SU-DHL-6 (cell line): ENCODE measurements around the gene IL6R.

Source experiments
- H2AFZ ChIP-seq: fragments of 200-600 bp; sonication (generic); 2 replicates; pipeline ENCODE4 v1.6.1; 2014; ENCODE audit warnings: low read depth, mild to moderate bottlenecking, moderate library complexity, mixed read lengths, antibody characterized with exemption, low read length; ENCODE audit not compliant: severe bottlenecking
- H3F3A ChIP-seq: fragments of 200-600 bp; shearing (Covaris generic); 2 replicates; pipeline ENCODE4 v1.6.0; 2016; ENCODE audit warnings: antibody characterized with exemption, mild to moderate bottlenecking; ENCODE audit not compliant: insufficient read depth
- H3K27ac ChIP-seq: fragments of 200-600 bp; sonication (generic); 2 replicates; pipeline ENCODE4 v1.5.1; 2016; ENCODE audit warnings: low read depth, mild to moderate bottlenecking, low read length, moderate library complexity, mixed read lengths
- H3K27me3 ChIP-seq: fragments of 200-600 bp; sonication (generic), shearing (Covaris generic); 2 replicates; pipeline ENCODE4 v1.6.0; 2014; ENCODE audit warnings: mild to moderate bottlenecking, low read length
- H3K36me3 ChIP-seq: fragments of 200-600 bp; sonication (generic); 2 replicates; pipeline ENCODE4 v1.6.1; 2014; ENCODE audit warnings: mild to moderate bottlenecking, low read length, mixed read lengths
- H3K4me2 ChIP-seq: fragments of 300-600, 200-600 bp; shearing (Covaris generic), sonication (generic); 2 replicates; pipeline ENCODE4 v1.6.0; 2014; ENCODE audit warnings: low read length, low read depth, mild to moderate bottlenecking; ENCODE audit not compliant: poor library complexity, severe bottlenecking
- H3K4me3 ChIP-seq: fragments of 200-600 bp; sonication (generic); 2 replicates; pipeline ENCODE4 v1.5.1; 2014; ENCODE audit warnings: antibody characterized with exemption, low read length, mild to moderate bottlenecking, mixed read lengths; ENCODE audit not compliant: insufficient read depth, poor library complexity, severe bottlenecking
- H3K79me2 ChIP-seq: fragments of 200-600 bp; sonication (generic); 2 replicates; pipeline ENCODE4 v1.6.1; 2014; ENCODE audit warnings: mild to moderate bottlenecking, low read length, moderate library complexity; ENCODE audit not compliant: insufficient read depth
- H3K9ac ChIP-seq: fragments of 200-600 bp; sonication (generic); 2 replicates; pipeline ENCODE4 v1.7.0; 2014; ENCODE audit warnings: mild to moderate bottlenecking, low read length
- H3K9me2 ChIP-seq: fragments of 200-600 bp; sonication (generic); replicated peaks from 2 replicates; pipeline ENCODE4 v1.6.1; 2014; ENCODE audit warnings: low read length; ENCODE audit not compliant: insufficient read depth
- H3K9me3 ChIP-seq: fragments of 200-600 bp; sonication (generic); 2 replicates; pipeline ENCODE4 v1.6.1; 2014; ENCODE audit warnings: low read length, mixed read lengths; ENCODE audit not compliant: insufficient read depth
- H4K20me1 ChIP-seq: fragments of 200-600 bp; sonication (generic); 2 replicates; pipeline ENCODE4 v1.6.1; 2014; ENCODE audit warnings: low read depth, mild to moderate bottlenecking, antibody characterized with exemption, low read length, moderate library complexity, mixed read lengths
- EZH2phosphoT487 ChIP-seq: fragments of 200-600 bp; sonication (generic), shearing (Covaris generic); conservative IDR thresholded peaks from 2 replicates; pipeline ENCODE4 v1.6.1; 2018; ENCODE audit warnings: mild to moderate bottlenecking, antibody characterized with exemption, low read length, moderate library complexity, mixed read lengths
- TF ChIP-seq, protein P1 (sequence below): fragments of 200-600 bp; sonication (generic); IDR thresholded peaks from one replicate; pipeline ENCODE4 v1.5.1; 2017; ENCODE audit warnings: antibody characterized with exemption, mild to moderate bottlenecking, low read length, moderate library complexity; ENCODE audit not compliant: insufficient read depth, poor library complexity, severe bottlenecking

Gene IL6R

GRCh38 chr1:154414606-154415005, 9.5 kb downstream of the IL6R start:
- Histone ChIP-seq H3K9me3 (no peaks in the 10 kb centered on the region), H3K27me3 (no peaks in the 10 kb centered on the region), H3K79me2 (no peaks in the 10 kb centered on the region)

DNA sequence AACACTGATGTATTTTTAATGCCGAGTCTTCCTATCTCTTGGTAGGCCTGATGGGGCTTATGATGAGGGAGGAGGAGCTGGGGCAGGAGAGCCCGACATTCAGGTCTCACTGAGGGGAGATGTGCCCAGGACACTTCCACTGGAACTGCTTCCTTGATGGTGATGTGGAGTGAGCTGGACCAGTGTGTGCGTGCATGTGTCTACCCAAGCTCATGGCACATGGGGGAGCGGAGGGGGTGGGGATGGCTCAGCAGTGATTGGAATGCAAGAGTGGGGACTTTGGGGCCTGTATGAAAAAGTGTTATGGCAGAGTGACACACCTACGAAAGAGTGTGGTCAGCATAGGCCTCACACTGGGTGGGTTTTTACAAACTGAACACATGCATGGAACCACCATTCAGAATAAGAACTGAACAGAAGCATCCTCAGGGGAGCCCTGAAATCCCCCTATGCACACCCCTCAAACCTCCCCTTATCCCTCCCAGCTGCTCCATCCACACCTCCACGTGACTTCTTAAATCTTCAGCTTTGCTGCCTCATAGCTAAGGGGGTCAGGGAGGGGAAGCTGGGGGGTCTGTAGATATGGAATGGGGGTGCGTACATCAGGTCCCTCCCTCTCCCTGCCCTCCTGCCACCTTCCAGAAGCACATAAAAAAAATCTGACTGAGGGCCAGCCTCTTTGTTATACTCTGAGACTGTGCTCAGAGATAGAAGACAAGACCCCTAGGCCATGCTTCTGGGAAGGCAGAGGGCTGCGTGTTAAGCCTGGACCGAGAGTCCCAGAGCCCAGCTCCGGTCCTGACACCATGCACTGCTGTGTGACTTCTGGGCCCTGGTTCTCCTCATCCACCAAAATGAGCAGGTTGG, 11.6 kb downstream of the IL6R start:
- no peaks in the 10 kb centered on the region for H3K27me3 ChIP-seq
- no peaks in the 10 kb centered on the region for H3F3A ChIP-seq
- no peaks in the 10 kb centered on the region for H3K9me3 ChIP-seq
- H3K4me3 ChIP-seq, result no peak overlapping the region
- H4K20me1 ChIP-seq, result no peaks in the 10 kb centered on the region
- H3K9ac ChIP-seq, result no peak overlapping the region
- H3K79me2 ChIP-seq, result no peaks in the 10 kb centered on the region
- TF ChIP-seq, protein P1, sequence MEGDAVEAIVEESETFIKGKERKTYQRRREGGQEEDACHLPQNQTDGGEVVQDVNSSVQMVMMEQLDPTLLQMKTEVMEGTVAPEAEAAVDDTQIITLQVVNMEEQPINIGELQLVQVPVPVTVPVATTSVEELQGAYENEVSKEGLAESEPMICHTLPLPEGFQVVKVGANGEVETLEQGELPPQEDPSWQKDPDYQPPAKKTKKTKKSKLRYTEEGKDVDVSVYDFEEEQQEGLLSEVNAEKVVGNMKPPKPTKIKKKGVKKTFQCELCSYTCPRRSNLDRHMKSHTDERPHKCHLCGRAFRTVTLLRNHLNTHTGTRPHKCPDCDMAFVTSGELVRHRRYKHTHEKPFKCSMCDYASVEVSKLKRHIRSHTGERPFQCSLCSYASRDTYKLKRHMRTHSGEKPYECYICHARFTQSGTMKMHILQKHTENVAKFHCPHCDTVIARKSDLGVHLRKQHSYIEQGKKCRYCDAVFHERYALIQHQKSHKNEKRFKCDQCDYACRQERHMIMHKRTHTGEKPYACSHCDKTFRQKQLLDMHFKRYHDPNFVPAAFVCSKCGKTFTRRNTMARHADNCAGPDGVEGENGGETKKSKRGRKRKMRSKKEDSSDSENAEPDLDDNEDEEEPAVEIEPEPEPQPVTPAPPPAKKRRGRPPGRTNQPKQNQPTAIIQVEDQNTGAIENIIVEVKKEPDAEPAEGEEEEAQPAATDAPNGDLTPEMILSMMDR, result no peak
- TF ChIP-seq EZH2phosphoT487, result no peak
- no peaks in the 10 kb centered on the region for H3K9me2 ChIP-seq
- H3K36me3 ChIP-seq, result no peaks in the 10 kb centered on the region
- no peak overlapping the region for H3K27ac ChIP-seq
- no peak overlapping the region for H3K4me2 ChIP-seq
- no peak overlapping the region for H2AFZ ChIP-seq

More at GRCh38 chr1:154414606-154415005, 9.5 kb downstream of the IL6R start:
- no peak overlapping the region for H2AFZ ChIP-seq
- no peak overlapping the region for H3K27ac ChIP-seq
- H3K9me2 ChIP-seq, result no peaks in the 10 kb centered on the region
- no peaks in the 10 kb centered on the region for H3F3A ChIP-seq
- H4K20me1 ChIP-seq, result no peaks in the 10 kb centered on the region
- H3K4me3 ChIP-seq, result no peak overlapping the region
- no peaks in the 10 kb centered on the region for H3K36me3 ChIP-seq
- no peak overlapping the region for H3K9ac ChIP-seq
- TF ChIP-seq EZH2phosphoT487, result no peak
- TF ChIP-seq, protein P1, result no peak
- H3K4me2 ChIP-seq, result no peak overlapping the region

GRCh38 chr1:154417338-154417608, 12.1 kb downstream of the IL6R start:
- H2AFZ ChIP-seq, result no peak overlapping the region
- H3K27ac ChIP-seq, result no peak overlapping the region
- no peaks in the 10 kb centered on the region for H3K27me3 ChIP-seq
- TF ChIP-seq, protein P1, result no peak
- TF ChIP-seq EZH2phosphoT487, result no peak
- no peaks in the 10 kb centered on the region for H3K9me3 ChIP-seq
- no peaks in the 10 kb centered on the region for H3K79me2 ChIP-seq
- no peaks in the 10 kb centered on the region for H3K9me2 ChIP-seq
- no peaks in the 10 kb centered on the region for H3F3A ChIP-seq
- no peaks in the 10 kb centered on the region for H3K36me3 ChIP-seq
- no peaks in the 10 kb centered on the region for H4K20me1 ChIP-seq
- H3K4me3 ChIP-seq, result no peak overlapping the region
- H3K9ac ChIP-seq, result no peak overlapping the region
- no peak overlapping the region for H3K4me2 ChIP-seq
